ENCODE data around the gene DAGLB. TPM values are rescaled to one million over a fixed set of nuclear protein-coding genes. Genes with fewer than 3 reads are reported as not detected.
"Not testable (repeated sequence)": the region's sequence is repeated elsewhere in the genome, so short reads cannot be mapped to it uniquely, and the experiment has no call there.

The DAGLB gene
- total RNA-seq, 1 experiment from 2014 or later, result 21.5 TPM

DNA sequence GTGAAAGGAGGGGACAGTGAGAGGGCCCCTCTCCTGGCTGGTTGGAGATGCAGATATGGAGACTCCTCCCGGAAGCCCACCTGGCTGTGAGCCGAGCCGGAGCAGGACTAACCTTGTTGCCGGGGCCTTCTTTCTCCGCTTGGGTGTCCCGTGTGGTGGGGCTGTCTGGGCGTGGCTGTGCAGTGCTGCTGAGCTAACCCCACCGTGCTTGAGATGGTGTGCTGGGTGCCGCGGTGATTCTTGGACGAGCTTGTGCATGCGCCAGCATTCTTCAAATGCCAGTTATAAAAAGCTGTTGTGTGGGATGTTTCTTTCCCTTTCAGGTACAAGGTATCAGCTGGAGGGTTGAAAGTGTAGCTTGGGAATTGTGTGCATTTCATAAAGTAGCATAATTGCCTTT is 48.8 kb downstream of the DAGLB start:
- no peak for DNase-seq (ENCODE audit: low read depth)

DNA sequence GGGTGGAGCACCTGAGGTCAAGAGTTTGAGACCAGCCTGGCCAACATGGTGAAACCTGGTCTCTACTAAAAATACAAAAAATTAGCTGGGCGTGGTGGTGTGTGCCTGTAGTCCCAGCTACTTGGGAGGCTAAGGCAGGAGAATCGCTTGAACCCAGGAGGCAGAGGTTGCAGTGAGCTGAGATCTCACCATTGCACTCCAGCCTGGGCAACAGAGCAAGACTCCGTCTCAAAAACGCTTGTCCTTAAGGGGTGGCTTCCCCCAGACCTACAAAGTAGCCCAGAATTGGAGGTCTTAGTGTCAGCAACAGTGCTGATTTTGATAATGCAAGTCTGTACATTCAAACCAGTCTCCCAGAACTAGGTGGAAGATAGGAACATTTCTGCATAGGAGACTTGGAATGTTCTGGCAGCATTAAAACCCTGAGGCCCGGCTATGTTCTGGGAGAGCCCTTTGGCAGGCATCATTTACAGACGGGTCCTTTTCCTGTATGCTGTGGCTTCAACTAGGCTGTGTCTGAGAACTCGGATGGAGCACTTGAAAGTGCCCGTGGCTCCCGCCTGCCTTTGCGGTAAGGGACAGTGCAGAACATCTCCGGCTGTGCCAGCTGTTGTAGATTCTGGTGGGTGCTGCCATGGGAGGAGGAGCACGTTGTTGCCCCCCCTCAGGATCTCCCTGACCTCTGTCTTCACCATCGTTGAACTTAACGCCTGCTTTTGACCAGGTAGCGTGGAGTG is 49.8 kb downstream of the DAGLB start:
- DNase-seq (ENCODE audit: low read depth), result not testable (repeated sequence)

DNA sequence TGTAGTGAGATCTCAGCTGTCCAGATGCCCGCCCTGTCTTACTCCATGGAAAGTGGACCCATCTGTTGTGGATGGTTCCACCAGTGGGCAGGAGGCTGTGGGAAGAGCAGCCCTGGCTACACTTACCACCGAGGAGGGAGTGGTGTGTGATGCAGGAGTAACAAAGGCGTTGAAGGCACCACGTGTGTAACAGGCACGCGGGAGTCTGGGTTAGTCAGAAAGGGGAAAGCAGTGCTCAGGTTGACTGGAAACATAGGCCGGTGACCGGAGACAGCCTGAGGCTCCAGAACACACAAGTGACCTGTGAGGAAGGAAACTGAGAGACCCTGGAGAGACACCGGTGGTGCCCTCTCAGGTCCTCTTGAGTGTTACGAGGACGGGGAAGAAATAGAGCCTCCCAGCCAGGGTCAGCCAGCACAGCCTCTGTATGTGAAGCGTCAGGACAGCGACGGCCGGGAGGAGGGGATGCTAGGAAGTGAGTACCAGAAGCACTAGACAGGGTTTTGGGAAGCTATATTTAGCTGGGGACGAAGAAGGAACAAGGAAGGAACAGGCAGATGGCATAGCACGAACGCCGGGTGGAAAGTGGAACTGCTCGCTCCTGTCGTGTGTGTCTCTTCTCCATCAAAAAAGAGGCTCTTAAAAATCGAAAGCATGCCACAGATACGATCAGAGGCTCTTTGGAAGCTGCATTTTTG is 51.7 kb downstream of the DAGLB start:
- no peak for DNase-seq (ENCODE audit: low read depth)

DNA sequence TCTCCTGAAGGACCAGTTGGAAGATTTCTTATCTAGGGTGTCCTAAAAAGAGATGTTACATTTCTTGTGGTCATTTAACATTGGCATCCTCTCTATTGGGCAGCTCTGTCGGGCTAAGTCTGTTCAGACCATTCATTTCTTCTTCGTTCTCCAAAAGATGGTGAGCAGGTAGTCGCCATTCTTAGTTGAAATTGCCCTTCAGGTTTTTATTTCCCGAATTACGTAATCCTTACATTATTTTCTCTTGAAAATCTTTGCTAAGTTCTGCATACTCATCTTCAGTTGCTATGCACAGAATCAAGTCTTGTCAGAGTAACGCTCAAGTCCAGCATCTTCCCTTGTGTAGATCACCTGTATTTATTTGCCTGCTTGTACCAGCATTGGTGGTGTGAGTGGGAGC is 53.6 kb downstream of the DAGLB start:
- no peak for DNase-seq (ENCODE audit: low read depth)

DNA sequence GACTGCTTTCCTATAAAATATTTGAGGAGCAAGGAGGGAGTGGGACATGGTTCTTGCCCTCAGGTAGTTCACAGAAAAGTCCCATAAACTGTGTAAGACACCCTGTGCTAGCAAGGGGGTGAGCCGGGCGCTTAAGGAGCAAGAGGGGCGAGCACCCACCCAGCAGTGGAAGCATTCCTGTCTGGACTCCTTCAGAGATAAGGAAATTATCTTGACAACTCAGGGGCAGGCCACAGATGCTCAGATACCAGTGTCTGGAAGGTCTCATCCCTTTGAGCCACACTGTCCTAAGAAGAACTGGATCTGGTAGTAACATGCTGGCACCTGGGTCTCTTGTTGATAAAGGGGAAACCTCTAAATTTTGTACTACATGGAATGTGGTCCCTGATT is 54.1 kb downstream of the DAGLB start:
- DNase-seq (ENCODE audit: low read depth), result no peak

DNA sequence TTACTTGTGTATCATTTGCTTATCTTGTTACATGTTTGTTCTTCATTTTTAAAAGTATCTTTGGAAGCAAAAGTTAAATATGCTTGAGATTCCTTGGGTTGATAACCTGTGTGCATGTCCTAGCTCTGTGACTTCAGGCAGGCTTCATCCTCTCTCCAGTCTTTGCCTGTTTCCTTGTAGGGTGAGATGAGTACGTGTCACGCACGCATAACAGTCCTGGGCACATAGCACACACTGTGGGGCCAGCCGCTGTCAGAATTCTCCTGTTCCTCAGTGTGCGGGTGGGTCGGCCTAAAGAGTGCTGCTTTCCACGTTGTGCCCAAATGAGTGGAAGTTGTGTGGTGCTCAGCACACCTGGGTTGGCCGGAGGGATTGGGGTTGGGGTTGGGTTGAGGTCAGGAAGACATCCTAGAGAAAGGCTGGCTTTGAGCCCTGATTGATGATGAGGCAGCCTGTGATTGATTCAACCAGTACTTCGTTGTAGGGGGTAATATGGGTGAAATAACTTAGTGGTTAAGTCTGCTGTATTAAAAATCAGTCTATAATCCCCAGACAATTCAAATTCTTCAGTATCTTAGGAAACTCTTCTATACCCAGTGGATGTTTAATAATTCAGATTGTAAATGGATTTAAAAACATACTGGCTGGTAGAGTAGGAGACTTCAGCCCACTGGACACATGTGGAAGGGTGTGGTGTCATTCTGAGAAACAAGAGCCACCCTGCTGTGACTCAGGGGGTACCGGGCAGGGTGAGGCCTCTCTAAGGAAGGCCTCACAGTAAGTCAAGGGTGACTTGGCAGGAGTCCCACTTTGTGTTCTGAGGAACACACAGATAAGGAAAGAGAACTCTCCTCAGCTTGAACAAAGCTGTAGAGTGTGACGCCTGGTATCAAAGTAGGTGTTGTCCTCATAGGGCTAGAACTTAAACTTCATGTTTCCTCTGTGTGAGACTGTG is 54.8 kb downstream of the DAGLB start:
- peak; percentile 91 for DNase-seq (ENCODE audit: low read depth)

DNA sequence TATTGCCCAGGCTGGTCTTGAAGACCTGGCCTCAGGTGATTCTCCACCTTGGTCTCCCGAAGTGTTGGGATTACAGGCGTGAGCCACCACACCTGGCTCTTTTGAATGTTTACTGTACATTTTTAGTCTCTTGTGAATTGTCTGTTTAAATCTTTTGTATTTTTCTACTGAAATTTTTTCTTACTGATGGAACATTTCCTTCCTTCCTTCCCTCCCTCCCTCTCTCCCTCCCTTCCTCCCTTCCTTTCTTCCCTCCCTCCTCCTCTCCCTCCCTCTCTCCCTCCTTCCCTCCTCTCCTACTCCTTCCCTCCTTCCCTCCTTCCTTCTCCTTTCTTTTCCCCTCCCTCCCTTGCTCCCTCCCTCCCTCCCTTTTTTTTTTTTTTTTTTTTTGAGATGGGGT is 58.0 kb downstream of the DAGLB start:
- no peak for DNase-seq (ENCODE audit: low read depth)

DNA sequence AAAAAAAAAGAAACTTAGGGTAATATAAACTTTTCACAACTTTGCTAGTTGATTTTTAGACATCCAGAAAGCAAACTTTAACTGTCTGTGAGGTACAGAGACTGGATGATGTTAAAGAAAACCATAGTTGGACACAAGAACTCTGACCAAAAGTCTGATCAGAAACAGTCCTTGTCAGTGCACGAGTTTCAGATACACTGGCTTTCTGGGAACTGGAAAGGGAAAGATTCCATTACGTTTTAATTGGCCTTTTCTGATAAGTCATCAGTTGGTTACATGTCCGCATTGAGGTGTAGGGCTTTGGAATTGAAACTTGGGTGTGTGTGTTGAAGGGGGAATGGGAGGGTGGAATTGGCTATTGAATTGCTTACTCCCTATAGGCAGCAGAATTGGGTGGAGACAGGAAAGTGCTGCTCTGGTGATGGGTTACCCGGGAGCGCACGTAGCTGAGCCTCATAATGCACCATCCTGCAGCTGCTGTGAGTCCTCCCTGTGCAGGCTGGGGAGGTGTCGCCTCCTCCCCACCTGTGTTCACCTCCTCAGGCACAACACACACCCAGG is 59.9 kb downstream of the DAGLB start:
- no peak for DNase-seq (ENCODE audit: low read depth)

DNA sequence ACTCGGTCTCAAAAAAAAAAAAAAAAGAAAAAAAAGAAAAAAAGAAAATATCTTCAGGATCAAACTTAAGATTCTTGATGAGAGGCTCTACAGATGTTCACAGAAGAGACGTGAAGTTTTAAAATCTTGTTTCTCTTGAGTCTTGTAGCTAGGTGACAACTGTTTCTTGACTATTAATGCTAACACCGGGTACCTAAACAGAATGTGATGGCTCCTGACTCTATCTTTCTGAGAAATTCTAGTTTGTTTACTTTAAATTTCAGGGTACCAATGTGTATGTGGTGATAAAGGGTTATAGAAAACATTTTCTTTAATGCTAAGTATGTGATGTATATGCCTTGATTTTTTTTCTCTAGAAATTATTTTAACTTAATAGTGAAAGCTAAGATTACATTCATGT is 61.0 kb downstream of the DAGLB start:
- DNase-seq (ENCODE audit: low read depth), result no peak

DNA sequence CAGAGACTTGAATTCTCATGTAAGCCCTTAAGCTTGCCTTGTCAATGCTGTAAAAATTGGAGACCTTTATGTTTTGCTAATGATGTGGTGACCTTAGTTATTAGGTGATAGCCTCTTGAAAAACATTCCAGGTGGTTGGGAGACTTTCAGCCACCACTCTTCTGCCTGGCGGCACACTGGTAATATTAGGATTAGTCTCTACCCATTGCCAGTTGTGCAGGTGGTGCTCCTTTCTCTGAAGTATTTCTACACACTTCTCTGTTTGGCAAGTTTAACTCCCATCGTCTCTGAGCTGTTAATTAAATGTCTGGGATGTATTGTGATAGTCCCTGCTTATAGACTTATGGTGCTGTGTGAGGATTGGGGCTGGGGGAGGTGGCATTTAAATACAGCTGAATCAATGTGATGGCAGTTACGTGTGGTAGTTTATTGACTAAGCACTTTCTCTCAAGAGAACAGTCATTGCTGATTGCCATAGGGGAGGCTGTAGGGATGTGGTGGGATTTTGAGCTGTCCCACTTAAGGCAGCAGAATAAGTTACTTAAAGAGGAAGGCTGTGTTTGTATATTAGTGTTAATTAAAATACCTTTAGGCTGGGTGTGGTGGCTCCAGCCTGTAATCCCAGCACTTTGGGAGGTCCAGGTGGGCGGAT is 61.7 kb downstream of the DAGLB start:
- DNase-seq (ENCODE audit: low read depth), result no peak

DNA sequence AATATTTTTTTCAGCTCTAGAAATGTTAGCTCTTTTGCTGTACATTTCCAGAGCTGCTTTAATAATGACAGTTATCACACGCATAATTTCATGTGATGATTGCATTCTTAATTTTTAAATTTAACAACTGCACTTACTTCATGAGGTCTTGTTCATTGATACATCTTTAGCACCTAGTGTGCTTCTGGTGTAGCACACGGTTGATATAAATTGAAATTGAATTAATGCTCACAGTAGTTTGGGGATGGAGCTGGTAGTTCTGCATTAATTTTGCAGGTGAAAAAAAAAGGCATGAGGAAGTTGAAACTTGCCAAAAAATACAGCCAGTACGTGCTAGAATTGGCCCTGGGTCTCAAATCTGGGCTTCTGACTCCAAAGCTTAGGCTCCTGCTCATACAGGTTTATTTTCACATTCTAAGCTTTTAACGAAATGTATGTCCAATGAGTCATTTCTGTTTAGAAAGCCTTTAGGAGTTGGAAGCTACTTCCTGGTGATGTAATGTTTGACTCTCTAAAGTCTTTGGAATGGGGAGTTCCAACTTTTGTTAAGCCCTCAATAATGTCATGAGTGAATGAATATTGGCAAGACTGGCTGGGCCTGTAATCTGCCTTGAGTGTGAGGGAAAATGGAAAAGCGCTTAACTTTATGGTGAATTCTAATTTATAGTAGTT is 62.5 kb downstream of the DAGLB start:
- peak; percentile 81 for DNase-seq (ENCODE audit: low read depth)

DNA sequence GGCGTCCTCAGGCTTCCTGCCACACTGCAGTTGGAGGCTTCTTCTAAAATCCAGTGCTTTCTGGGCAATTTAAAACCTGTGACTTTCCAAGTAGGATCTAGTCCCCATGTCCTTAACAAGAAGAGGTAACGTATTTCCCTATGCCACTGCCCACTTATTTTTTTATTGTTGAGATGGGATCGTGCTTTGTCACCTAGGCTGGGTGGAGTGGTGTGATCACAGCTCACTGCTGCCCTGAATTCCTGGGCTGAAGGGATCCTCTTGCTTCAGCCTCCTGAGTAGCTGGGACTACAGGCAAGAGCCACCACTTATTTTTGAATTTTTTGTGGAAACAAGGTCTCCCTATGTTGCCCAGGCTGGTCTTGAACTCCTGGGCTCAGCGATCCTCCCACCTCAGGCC is 63.4 kb downstream of the DAGLB start:
- DNase-seq (ENCODE audit: low read depth), result no peak

DNA sequence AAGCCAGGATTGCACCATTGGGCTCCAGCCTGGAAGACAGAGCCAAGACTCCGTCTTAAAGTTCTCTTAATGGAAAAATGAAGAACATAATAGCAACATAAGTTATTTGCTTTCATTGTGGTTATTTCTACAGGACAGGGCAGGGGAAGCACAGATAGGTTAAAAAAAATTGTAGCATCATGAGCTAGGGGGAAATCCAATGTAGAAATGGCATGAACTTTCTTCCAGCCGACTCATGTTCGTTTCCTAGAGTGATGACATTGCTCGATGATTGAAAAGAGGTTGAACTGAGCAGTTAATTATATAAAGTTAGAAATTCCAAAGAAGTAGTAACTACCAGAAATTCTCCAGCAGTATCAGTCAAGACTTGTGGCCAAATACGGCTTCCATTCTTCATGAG is 64.9 kb downstream of the DAGLB start:
- DNase-seq (ENCODE audit: low read depth), result no peak

DNA sequence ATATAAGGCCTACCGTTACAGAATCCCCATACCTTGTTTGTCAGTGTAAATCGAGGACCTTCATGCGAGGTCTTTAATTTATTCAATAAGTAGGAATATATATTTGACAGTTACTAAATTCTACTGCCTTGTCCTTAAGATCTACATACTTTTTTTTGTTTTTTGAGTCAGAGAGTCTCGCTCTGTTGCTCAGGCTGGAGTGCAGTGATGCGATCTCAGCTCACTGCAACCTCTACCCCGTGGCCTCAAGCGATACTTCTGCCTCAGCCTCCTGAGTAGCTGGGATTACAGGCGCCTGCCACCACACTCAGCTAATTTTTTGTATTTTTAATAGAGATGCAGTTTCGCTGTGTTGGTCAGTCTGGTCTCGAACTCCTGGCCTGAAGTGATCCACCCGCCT is 65.9 kb downstream of the DAGLB start:
- DNase-seq (ENCODE audit: low read depth), result not testable (repeated sequence)

DNA sequence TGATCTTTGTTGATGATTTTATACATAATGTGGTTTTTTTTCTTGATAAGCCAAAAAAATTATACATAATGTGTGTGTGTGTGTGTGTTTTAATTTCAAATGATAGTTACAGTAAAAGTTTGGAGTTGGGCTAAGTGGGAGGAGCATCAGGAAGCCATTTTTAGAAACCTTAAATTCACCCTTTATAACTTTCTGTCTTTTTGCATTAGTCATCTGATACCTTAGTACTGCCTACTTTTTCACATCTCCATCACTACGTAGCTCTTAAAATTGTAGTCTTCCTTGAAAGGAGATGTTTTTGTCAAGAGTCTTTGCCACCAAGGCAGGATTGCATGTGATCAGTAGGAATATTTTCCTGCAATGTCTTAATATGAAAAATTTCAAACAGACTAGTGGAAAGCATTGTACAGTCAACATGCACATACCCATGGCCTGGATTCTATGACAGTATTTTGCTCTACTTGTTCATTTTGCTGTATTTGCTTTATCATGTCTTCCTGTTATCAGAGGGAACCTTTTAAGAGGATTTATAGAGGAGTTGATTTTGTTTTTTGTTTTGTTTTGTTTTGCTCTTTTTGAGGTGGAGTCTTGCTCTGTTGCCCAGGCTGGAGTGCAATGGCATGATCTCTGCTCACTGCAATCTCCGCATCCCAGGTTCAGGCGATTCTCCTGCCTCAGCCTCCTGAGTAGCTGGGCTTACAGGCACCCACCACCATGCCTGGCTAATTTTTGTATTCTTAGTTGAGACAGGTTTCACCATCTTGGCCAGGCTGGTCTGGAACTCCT is 67.3 kb downstream of the DAGLB start:
- DNase-seq (ENCODE audit: low read depth), result no peak

DNA sequence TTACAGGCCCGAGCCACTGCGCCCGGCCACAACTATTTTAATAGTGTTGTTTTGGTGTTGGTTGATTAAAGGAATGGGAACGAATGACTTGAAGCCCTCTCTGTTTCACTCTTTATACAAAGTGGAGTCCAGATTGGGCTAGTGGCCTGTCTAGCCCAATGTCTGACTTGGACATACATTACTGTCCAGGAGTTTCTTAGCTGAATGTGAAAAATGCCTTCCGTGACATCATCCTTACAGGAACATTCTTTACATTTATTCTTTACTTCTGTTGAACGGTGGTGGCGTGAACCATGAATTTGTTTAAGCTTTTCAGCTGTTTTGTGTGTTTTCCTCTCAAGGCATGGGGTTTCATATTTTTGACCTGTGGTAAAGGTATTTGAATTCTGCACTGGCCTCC is 67.9 kb downstream of the DAGLB start:
- DNase-seq (ENCODE audit: low read depth), result no peak

DNA sequence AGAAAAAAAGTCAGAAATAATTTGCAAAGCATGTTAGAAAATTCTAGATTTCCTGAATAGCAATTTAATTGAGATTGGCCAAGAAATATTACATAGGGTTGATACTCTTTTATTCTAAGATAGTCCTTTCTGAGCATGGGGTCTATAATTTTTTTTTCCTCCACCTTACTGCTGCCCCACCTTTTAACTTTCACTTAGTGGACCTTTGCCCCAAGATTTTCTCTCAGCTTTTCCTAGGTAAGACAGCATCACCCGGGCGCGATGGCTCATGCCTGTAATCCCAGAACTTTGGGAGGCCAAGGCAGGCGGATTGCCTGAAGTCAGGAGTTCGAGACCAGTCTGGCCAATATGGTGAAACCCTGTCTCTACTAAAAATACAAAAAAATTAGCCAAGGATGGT is 69.2 kb downstream of the DAGLB start:
- not testable (repeated sequence) for DNase-seq (ENCODE audit: low read depth)

DNA sequence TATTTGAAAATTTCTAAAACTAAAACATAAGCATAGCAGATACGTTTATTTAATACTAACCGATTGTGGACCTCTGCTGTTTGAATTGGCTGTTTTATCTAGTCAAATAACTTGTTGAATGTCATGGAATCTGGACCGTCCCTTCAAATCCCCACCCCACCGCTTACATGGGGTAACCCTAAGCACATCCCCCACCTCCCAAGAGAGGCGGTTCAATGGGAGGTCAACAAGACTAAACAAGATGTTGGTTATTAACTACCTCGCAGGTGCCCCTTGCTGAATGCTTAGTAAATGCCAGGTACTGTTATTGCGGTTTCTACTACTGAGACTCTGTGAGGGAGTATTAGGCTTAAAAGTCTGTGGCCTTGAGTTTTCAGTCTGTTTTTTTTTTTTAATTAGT is 70.9 kb downstream of the DAGLB start:
- no peak for DNase-seq (ENCODE audit: low read depth)

DNA sequence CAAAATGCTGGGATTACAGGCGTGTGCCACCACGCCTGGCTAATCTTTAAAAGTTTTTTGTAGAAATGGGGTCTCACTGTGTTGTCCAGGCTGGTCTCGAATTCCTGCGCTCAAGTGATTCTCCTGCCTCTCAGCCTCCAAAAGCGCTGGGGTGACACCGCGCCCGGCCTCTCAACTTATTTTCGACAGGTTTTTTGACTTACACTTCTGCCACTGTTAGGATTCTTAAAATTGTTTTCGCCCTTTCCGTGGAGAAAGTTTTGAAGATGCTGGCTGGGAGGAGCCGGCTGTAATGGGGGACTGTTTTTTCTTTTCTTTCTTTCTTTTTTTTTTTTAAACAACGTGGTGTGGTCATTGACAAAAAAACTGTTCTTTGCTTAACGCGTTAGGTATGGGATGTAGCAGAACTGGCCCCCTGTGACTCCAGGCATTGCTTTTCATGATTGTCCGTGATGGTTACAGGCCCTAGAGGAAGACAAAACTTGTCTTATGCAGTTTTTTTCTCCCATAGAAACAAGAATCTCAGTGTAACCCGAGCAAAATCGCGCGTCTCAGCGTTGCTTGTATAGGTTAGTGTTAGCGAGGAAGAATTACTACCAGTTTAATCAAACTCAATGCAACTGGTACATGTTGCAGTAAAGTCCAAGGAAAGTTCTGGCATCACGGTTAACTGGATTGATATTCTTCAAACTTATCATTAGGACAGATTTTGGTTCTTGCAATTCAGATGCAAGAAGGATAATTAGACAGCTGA is 72.2 kb downstream of the DAGLB start:
- DNase-seq (ENCODE audit: low read depth), result no peak
